ENCODE data around the gene TFIP11. TPM values are rescaled to one million over a fixed set of nuclear protein-coding genes. Genes with fewer than 3 reads are reported as not detected.

TFIP11 gene
- total and polyA plus RNA-seq, 9 of the 15 experiments (the other 6 are each of a cell fraction or from before 2014, with no cell fraction given) = 11.5 to 38.1 (median 25.2) TPM

DNA sequence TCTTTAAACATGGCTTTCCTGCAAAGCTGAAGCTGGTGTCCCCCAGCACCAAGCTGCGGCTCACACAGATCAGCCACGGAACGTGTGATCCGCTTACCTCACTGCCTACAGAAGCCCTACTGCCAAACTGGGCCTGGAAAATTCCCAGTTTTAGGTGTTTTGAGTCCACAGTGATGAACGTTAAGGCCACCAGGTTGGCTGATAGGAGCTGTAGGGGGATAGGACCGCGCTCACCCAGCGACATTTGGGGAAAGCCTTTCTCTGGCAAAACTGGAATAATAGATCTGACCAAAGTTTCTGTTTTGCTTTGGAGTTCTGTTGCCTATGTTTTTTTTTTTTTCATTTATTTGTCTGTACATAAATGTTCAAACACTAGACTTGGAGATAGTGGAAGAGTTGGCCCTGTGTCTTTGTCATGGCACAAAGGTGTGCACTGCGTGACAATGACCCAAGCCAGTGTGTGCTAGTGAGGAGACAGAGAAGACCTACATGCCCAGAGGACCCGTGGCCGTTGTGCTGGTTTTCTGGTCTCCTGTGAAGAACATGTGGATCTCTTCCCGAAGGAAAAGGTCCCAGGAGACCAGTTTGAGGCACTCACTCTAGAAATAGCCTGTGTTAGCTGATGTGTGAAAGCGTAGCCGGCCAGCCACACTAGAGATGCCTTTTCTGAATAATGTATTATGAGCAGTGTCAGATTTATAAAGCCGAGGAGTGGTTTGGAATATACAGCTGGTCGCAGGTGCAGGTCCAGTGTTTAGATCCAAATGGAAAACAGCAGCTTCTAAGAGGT is 68.2 kb downstream of the TFIP11 start:
- Histone ChIP-seq H3K27me3 (ENCODE audit: control insufficient read depth in 2 of 2, insufficient read depth in 2 of 2, low read length in 2 of 2) (no peaks in the 10 kb centered on the region), H3K4me1 (replicated peaks in 1 of 2; ENCODE audit: control insufficient read depth in 2 of 2, insufficient read depth in 2 of 2, low read length in 2 of 2) (peaks cover 0 to 3% of the 10 kb centered on the region in 2 experiments; a peak in 3 of 5 replicates), H3K4me2 (ENCODE audit: insufficient read depth, low read length) (no peak overlapping the region), H3K9ac (ENCODE audit: insufficient read depth in 1 of 2, low read depth in 2 of 2, low read length in 2 of 2) (no peak overlapping the region), H4K20me1 (replicated peaks; ENCODE audit: control insufficient read depth, insufficient read depth, low read length) (no peaks in the 10 kb centered on the region), H3K9me3 (replicated peaks; ENCODE audit: control insufficient read depth, insufficient read depth, low read depth, low read length) (no peaks in the 10 kb centered on the region), H3K27ac (ENCODE audit: extremely low read depth, low read depth, low read length) (no peak overlapping the region), H3K4me3 (no peak overlapping the region), H2AFZ (ENCODE audit: low read depth, low read length) (no peak overlapping the region), H3K36me3 (ENCODE audit: control insufficient read depth, insufficient read depth, low read length) (no peaks in the 10 kb centered on the region), H3K79me2 (ENCODE audit: control insufficient read depth, insufficient read depth, low read length) (no peaks in the 10 kb centered on the region), H3K9me1 (ENCODE audit: control insufficient read depth, insufficient read depth, low read length) (no peaks in the 10 kb centered on the region)
- intact Hi-C loops (cut with micrococcal nuclease) (no loop called here), in situ Hi-C loops (cut with MboI) (no loop called here)
- DNase-seq (ENCODE audit: extremely low read depth in 1 of 4, low spot score in 3 of 4) = no peak
- 50% methylated on average over 16 of the region's 16 CpGs for WGBS (ENCODE audit: insufficient coverage, low coverage, missing lambda C conversion rate)
- TF ChIP-seq ZNF184 (CRISPR knock-in tag; IDR thresholded peaks at IDR 0.05) (no peak), ZKSCAN3 (CRISPR knock-in tag; IDR thresholded peaks at IDR 0.05) (no peak), MECOM (CRISPR knock-in tag; IDR thresholded peaks at IDR 0.05) (no peak)
- TF ChIP-seq, protein P1, sequence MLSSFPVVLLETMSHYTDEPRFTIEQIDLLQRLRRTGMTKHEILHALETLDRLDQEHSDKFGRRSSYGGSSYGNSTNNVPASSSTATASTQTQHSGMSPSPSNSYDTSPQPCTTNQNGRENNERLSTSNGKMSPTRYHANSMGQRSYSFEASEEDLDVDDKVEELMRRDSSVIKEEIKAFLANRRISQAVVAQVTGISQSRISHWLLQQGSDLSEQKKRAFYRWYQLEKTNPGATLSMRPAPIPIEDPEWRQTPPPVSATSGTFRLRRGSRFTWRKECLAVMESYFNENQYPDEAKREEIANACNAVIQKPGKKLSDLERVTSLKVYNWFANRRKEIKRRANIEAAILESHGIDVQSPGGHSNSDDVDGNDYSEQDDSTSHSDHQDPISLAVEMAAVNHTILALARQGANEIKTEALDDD (IDR thresholded peaks at IDR 0.05) = no peak
- TF ChIP-seq, protein P2, sequence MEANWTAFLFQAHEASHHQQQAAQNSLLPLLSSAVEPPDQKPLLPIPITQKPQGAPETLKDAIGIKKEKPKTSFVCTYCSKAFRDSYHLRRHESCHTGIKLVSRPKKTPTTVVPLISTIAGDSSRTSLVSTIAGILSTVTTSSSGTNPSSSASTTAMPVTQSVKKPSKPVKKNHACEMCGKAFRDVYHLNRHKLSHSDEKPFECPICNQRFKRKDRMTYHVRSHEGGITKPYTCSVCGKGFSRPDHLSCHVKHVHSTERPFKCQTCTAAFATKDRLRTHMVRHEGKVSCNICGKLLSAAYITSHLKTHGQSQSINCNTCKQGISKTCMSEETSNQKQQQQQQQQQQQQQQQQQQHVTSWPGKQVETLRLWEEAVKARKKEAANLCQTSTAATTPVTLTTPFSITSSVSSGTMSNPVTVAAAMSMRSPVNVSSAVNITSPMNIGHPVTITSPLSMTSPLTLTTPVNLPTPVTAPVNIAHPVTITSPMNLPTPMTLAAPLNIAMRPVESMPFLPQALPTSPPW (CRISPR knock-in tag; IDR thresholded peaks at IDR 0.05) = no peak
- TF ChIP-seq, protein P3, sequence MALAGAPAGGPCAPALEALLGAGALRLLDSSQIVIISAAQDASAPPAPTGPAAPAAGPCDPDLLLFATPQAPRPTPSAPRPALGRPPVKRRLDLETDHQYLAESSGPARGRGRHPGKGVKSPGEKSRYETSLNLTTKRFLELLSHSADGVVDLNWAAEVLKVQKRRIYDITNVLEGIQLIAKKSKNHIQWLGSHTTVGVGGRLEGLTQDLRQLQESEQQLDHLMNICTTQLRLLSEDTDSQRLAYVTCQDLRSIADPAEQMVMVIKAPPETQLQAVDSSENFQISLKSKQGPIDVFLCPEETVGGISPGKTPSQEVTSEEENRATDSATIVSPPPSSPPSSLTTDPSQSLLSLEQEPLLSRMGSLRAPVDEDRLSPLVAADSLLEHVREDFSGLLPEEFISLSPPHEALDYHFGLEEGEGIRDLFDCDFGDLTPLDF (CRISPR knock-in tag; IDR thresholded peaks at IDR 0.05) = no peak
- no TSS peak for BruUV-seq (replicated peaks)
- FAIRE-seq = no peak
- no peak for ATAC-seq
- POLR2A ChIA-PET = interaction anchor here (0.5 to 1.1 kb wide), 3 partner anchors 21 to 300 kb away, joined by 3 to 7 read pairs (median 3); no protein-coding TSS in a partner anchor
- CTCF ChIA-PET (ENCODE audit: low intra/inter-chr PET ratio) = no interaction called here
